ENCODE results near the gene POU2AF3.
"Not testable (repeated sequence)": the region's sequence is repeated elsewhere in the genome, so short reads cannot be mapped to it uniquely, and the experiment has no call there.

- TF ChIP-seq POLR2A, CTCF (IDR thresholded peaks at IDR 0.05): not testable (repeated sequence)
Measured at GRCh38 chr11:111268303-111268702, 30.0 kb upstream of the POU2AF3 start.

All from adrenal gland (tissue), 5 donors.